T-cell (primary cell): ENCODE measurements around the gene NT5DC3. TPM values are rescaled to one million over a fixed set of nuclear protein-coding genes. Genes with fewer than 3 reads are reported as not detected.

Experiments
- ATAC-seq, 4 experiments: fragments of 200-7000 bp in 3 of 4; fragments of 150-1000 bp in 1 of 4; cut with Tn5 transposase; replicated peaks in 1 of 4; 1 replicate in 3 of 4; 2 replicates in 1 of 4; pipeline ENCODE4 v1.10.0; 2021; ENCODE audit warnings: moderate library complexity in 3 of 4, mild to moderate bottlenecking in 2 of 4, moderate number of reproducible peaks in 1 of 4
- CTCF ChIA-PET, 2 donors: fragments of 300-600 bp; sonication (Branson Sonifier 250); formaldehyde crosslinking; loops; one replicate each; lab custom pipeline; 2022; ENCODE audit warnings: antibody characterized with exemption in 2 of 2; lab: Charles Lee
- POLR2A ChIA-PET, 2 donors: fragments of 300-600 bp; sonication (Branson Sonifier 250); formaldehyde crosslinking; loops; one replicate each; lab custom pipeline; 2022; ENCODE audit warnings: antibody characterized with exemption in 2 of 2; lab: Charles Lee
- DNase-seq, 35 experiments: peaks; one replicate each; pipeline versions ENCODE4 v3.0.0 to v3.0.0-alpha.2; 2013 to 2023
- H3K27ac ChIP-seq: one replicate; pipeline ENCODE4 v1.5.1; 2013; ENCODE audit warnings: low read length
- H3K27me3 ChIP-seq, 2 experiments: replicated peaks in 1 of 2; 1 replicate in 1 of 2; 2 replicates in 1 of 2; pipeline versions ENCODE4 v1.6.1 to v1.7.0; 2013; ENCODE audit warnings: low read length in 1 of 2, mixed read lengths in 1 of 2; ENCODE audit not compliant: control insufficient read depth in 2 of 2, insufficient read depth in 2 of 2; ENCODE audit errors: extremely low read depth in 1 of 2
- H3K36me3 ChIP-seq, 2 donors: 1 replicate in 1 of 2; 2 replicates in 1 of 2; pipeline versions ENCODE4 v1.6.1 to v1.7.0; 2013; ENCODE audit warnings: low read length in 1 of 2; ENCODE audit not compliant: control insufficient read depth in 2 of 2, insufficient read depth in 1 of 2; ENCODE audit errors: extremely low read depth in 1 of 2
- H3K4me1 ChIP-seq, 2 experiments: 1 replicate in 1 of 2; 2 replicates in 1 of 2; pipeline versions ENCODE4 v1.6.1 to v1.7.0; 2013; ENCODE audit warnings: low read length in 2 of 2, mixed read lengths in 1 of 2; ENCODE audit not compliant: insufficient read depth in 2 of 2, control insufficient read depth in 1 of 2; ENCODE audit errors: extremely low read depth in 1 of 2
- H3K4me3 ChIP-seq, 2 donors: 1 replicate in 1 of 2; 2 replicates in 1 of 2; pipeline versions ENCODE4 v1.5.1 to v1.7.0; 2013; ENCODE audit warnings: mild to moderate bottlenecking in 2 of 2, low read length in 1 of 2, moderate library complexity in 1 of 2; ENCODE audit not compliant: control insufficient read depth in 1 of 2; ENCODE audit errors: extremely low read depth in 1 of 2
- H3K9me3 ChIP-seq: 2 replicates; pipeline ENCODE4 v1.7.0; 2013
- H3K27ac Mint-ChIP-seq, 2 donors: one replicate each; pipeline ENCODE4 v1.8.0; 2020 to 2021; ENCODE audit warnings: mild to moderate bottlenecking in 2 of 2, mixed read lengths in 2 of 2
- H3K27me3 Mint-ChIP-seq, 2 donors: one replicate each; pipeline ENCODE4 v1.8.0; 2021 to 2022; ENCODE audit warnings: mixed read lengths in 2 of 2
- H3K36me3 Mint-ChIP-seq: one replicate; pipeline ENCODE4 v1.8.0; 2021; ENCODE audit warnings: mixed read lengths
- H3K4me1 Mint-ChIP-seq, 3 donors: one replicate each; pipeline ENCODE4 v1.8.0; 2020 to 2022; ENCODE audit warnings: mixed read lengths in 3 of 3, mild to moderate bottlenecking in 1 of 3
- H3K4me3 Mint-ChIP-seq, 3 donors: one replicate each; pipeline ENCODE4 v1.8.0; 2020 to 2022; ENCODE audit warnings: mild to moderate bottlenecking in 3 of 3, mixed read lengths in 3 of 3, moderate library complexity in 3 of 3
- H3K9me3 Mint-ChIP-seq, 3 donors: one replicate each; pipeline ENCODE4 v1.8.0; 2020 to 2022; ENCODE audit warnings: mixed read lengths in 3 of 3
- WGBS: methylation state at CpG from one replicate; pipeline ENCODE4 v1.1.5; 2013; ENCODE audit warnings: missing lambda C conversion rate; ENCODE audit not compliant: insufficient coverage; 5-methylcytosine and 5-hydroxymethylcytosine counted together
- total RNA-seq, 35 experiments: library from RNA in 6 of 35; stranded (reverse) in 6 of 35; fragments of 120-200 nt in 1 of 35; gene quantifications; one replicate each; pipeline versions ENCODE4 v1.2.1 to v1.2.4 and lab custom pipeline; 2013 to 2026

The NT5DC3 gene
- total RNA-seq, 5 donors from 2014 or later (not counting 1 experiment from before 2014, with no cell fraction given), result 4.2 to 7.4 (median 6.3) TPM

- no peaks in the 10 kb centered on the region for H3K4me1 Mint-ChIP-seq
- H3K4me3 Mint-ChIP-seq, result no peak overlapping the region
- H3K4me1 ChIP-seq, result no peaks in the 10 kb centered on the region
- CTCF ChIA-PET, result no interaction called here
- H3K36me3 ChIP-seq, result no peaks in the 10 kb centered on the region
- 67% methylated on average over 1 of the region's 3 CpGs for WGBS
- no peaks in the 10 kb centered on the region for H3K9me3 ChIP-seq
- H3K27ac ChIP-seq, result no peak overlapping the region
- no peaks in the 10 kb centered on the region for H3K36me3 Mint-ChIP-seq
- no peak overlapping the region for H3K27ac Mint-ChIP-seq
- H3K4me3 ChIP-seq, result no peak overlapping the region
- ATAC-seq (no peak), DNase-seq (no peak)
- no peaks in the 10 kb centered on the region for H3K9me3 Mint-ChIP-seq
- POLR2A ChIA-PET, result no interaction called here
- peaks cover 11 to 17% of the 10 kb centered on the region in 2 donors for H3K27me3 Mint-ChIP-seq
- peaks cover 0 to 6% of the 10 kb centered on the region in 2 experiments for H3K27me3 ChIP-seq
These were observed 97.2 kb downstream of the NT5DC3 start for GRCh38 chr12:103743788-103744187.

- Histone ChIP-seq H3K27ac (no peak overlapping the region), H3K27me3 (peaks cover 0 to 6% of the 10 kb centered on the region in 2 experiments), H3K4me1 (no peaks in the 10 kb centered on the region), H3K9me3 (no peaks in the 10 kb centered on the region), H3K36me3 (no peaks in the 10 kb centered on the region), H3K4me3 (no peak overlapping the region)
- Mint-ChIP-seq H3K4me3 (no peak overlapping the region), H3K36me3 (no peaks in the 10 kb centered on the region), H3K4me1 (no peaks in the 10 kb centered on the region), H3K27me3 (peaks cover 10 to 20% of the 10 kb centered on the region in 2 donors), H3K9me3 (no peaks in the 10 kb centered on the region), H3K27ac (no peak overlapping the region)
- CTCF ChIA-PET, result no interaction called here
- ATAC-seq (no peak), DNase-seq (no peak)
- WGBS, result 87% methylated on average over 14 of the region's 15 CpGs
- POLR2A ChIA-PET, result interaction anchor here in 1 of 2 donors (0.6 kb wide), 1 partner anchor 62 kb away, joined by 3 read pairs; no protein-coding TSS in a partner anchor
These were observed 98.6 kb downstream of the NT5DC3 start for GRCh38 chr12:103742349-103742932.

- H3K9me3 Mint-ChIP-seq, result no peaks in the 10 kb centered on the region
- Histone ChIP-seq H3K27ac (no peak overlapping the region), H3K36me3 (no peaks in the 10 kb centered on the region), H3K4me1 (no peaks in the 10 kb centered on the region), H3K9me3 (no peaks in the 10 kb centered on the region), H3K4me3 (no peak overlapping the region), H3K27me3 (peaks cover 0 to 2% of the 10 kb centered on the region in 2 experiments)
- DNase-seq (no peak), ATAC-seq (no peak)
- POLR2A ChIA-PET, result no interaction called here
- H3K36me3 Mint-ChIP-seq, result no peaks in the 10 kb centered on the region
- CTCF ChIA-PET, result no interaction called here
- H3K4me1 Mint-ChIP-seq, result no peaks in the 10 kb centered on the region
- H3K27ac Mint-ChIP-seq, result no peak overlapping the region
- no peak overlapping the region for H3K4me3 Mint-ChIP-seq
- 63% methylated on average over 1 of the region's 1 CpG for WGBS
- peaks cover 6 to 20% of the 10 kb centered on the region in 2 donors for H3K27me3 Mint-ChIP-seq
These were observed 103.2 kb downstream of the NT5DC3 start for GRCh38 chr12:103737881-103738280.

GRCh38 chr12:103736572-103736971, 104.5 kb downstream of the NT5DC3 start:
- DNase-seq (no peak), ATAC-seq (no peak)
- Histone ChIP-seq H3K9me3 (no peaks in the 10 kb centered on the region), H3K36me3 (no peaks in the 10 kb centered on the region), H3K27me3 (peaks cover 0 to 2% of the 10 kb centered on the region in 2 experiments), H3K4me1 (no peaks in the 10 kb centered on the region), H3K27ac (no peak overlapping the region), H3K4me3 (no peak overlapping the region)
- H3K4me1 Mint-ChIP-seq, result no peaks in the 10 kb centered on the region
- no peak overlapping the region for H3K4me3 Mint-ChIP-seq
- ChIA-PET POLR2A (no interaction called here), CTCF (no interaction called here)
- no peaks in the 10 kb centered on the region for H3K36me3 Mint-ChIP-seq
- no CpG with 5 or more reads among the region's 1 CpG for WGBS
- H3K9me3 Mint-ChIP-seq, result peaks cover 0 to 3% (median 2%) of the 10 kb centered on the region in 3 donors
- no peak overlapping the region for H3K27ac Mint-ChIP-seq
- peaks cover 8 to 12% of the 10 kb centered on the region in 2 donors for H3K27me3 Mint-ChIP-seq

DNA sequence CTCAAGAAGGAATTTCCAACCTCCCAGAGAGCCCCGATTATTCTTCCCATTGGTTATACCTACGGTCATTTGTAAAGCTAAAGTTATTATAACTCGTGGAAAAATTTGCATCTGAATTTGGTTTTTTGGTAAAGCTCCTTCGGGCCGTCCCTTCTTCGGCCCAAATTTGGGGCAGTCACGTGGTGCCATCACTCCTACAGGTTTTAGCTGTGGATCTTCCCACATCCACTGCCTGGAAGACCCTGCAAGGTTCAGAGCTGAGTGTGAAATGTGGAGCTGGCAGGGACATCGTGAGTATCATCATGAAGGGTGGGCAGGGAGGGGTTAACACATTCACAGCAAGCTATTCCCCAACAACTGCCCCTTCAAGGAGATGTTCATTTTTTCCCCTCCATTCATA, 105.7 kb downstream of the NT5DC3 start:
- Histone ChIP-seq H3K4me1 (no peaks in the 10 kb centered on the region), H3K27me3 (peaks cover 0 to 5% of the 10 kb centered on the region in 2 experiments), H3K27ac (no peak overlapping the region), H3K36me3 (no peaks in the 10 kb centered on the region), H3K9me3 (no peaks in the 10 kb centered on the region), H3K4me3 (no peak overlapping the region)
- Mint-ChIP-seq H3K27me3 (peaks cover 5 to 9% of the 10 kb centered on the region in 2 donors), H3K36me3 (no peaks in the 10 kb centered on the region), H3K27ac (no peak overlapping the region), H3K4me3 (no peak overlapping the region), H3K4me1 (no peaks in the 10 kb centered on the region), H3K9me3 (peaks cover 0 to 8% (median 6%) of the 10 kb centered on the region in 3 donors)
- no peak for DNase-seq
- CTCF ChIA-PET, result no interaction called here
- no peak for ATAC-seq
- 97% methylated on average over 5 of the region's 8 CpGs for WGBS
- POLR2A ChIA-PET, result no interaction called here

DNA sequence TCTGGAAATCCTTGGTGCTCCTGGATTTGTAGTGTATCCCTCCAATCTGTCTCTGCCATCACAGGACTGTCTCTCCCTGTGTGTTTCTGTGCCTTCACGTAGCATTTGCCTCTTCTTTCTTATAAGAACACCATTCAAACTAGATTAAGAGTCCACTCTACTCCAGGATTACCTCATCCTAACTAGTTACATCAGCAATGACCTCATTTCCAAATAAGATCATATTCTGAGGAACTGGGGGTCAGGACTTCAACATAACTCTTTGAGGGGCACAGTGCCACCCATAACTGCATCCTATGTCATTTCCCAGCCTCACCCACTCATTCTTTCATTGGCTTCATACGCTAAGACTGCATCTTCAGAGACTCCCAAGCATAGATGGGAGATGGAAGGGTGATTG, 106.2 kb downstream of the NT5DC3 start:
- no peaks in the 10 kb centered on the region for H3K9me3 ChIP-seq
- H3K4me1 ChIP-seq, result no peaks in the 10 kb centered on the region
- Mint-ChIP-seq H3K9me3 (peaks cover 0 to 8% (median 6%) of the 10 kb centered on the region in 3 donors), H3K27ac (no peak overlapping the region), H3K4me1 (no peaks in the 10 kb centered on the region), H3K27me3 (peaks cover 5 to 9% of the 10 kb centered on the region in 2 donors), H3K36me3 (no peaks in the 10 kb centered on the region), H3K4me3 (no peak overlapping the region)
- H3K36me3 ChIP-seq, result no peaks in the 10 kb centered on the region
- peaks cover 0 to 2% of the 10 kb centered on the region in 2 experiments for H3K27me3 ChIP-seq
- CTCF ChIA-PET, result no interaction called here
- no peak overlapping the region for H3K4me3 ChIP-seq
- DNase-seq, result no peak
- ATAC-seq, result no peak
- POLR2A ChIA-PET, result no interaction called here
- no peak overlapping the region for H3K27ac ChIP-seq
- 67% methylated on average over 1 of the region's 2 CpGs for WGBS
